T-helper 1 cell treated with Interleukin-12 subunit alpha and Interleukin-12 subunit beta and Interleukin-4 antibody, amounts not matched to agents 30 ng/mL and 1 ng/mL, for 36 hours (primary cell): ENCODE results near the gene ESYT1. TPM values are rescaled to one million over a fixed set of nuclear protein-coding genes. Genes with fewer than 3 reads are reported as not detected.

Experiments used
- intact Hi-C: fragments of 100-400 bp; cut with micrococcal nuclease; formaldehyde crosslinking; loops from one replicate; pipeline ENCODE4 v1.15.1; 2024
- total RNA-seq: library from RNA; stranded (reverse); gene quantifications from 2 replicates; pipeline ENCODE4 v1.2.3, GENCODE V29; 2022

Gene ESYT1
- total RNA-seq, 1 donor from 2014 or later = 261 TPM

GRCh38 chr12:56103823-56104108 is 24.3 kb upstream of the ESYT1 start:
- intact Hi-C loops = loop anchor here (1.0 to 10.0 kb wide), 23 partner anchors 13 to 1744 kb away; partner anchors contain the start of genes CS, CTDSP2, DDIT3 and DNAJC14

- intact Hi-C loops = loop anchor here (1.0 to 10.0 kb wide), 21 partner anchors 12 to 1743 kb away; partner anchors contain the start of genes CS, CTDSP2, DDIT3 and DNAJC14
Measured at GRCh38 chr12:56104109-56104814, 23.8 kb upstream of the ESYT1 start, which contains the start of gene PA2G4. Gene PA2G4, plus strand, starts transcription at chr12:56104559. Its CDS starts 179 bp downstream, at chr12:56104738.

- intact Hi-C loops = loop anchor here (1.0 to 10.0 kb wide), 21 partner anchors 11 to 1742 kb away; partner anchors contain the start of genes CS, CTDSP2, DDIT3 and DNAJC14
Measured at GRCh38 chr12:56104815-56105608, 23.1 kb upstream of the ESYT1 start.

GRCh38 chr12:56105609-56105902 is 22.5 kb upstream of the ESYT1 start:
- intact Hi-C loops = loop anchor here (2.0 to 10.0 kb wide), 2 partner anchors 367 to 1419 kb away; partner anchors contain the start of genes DDIT3 and MBD6

GRCh38 chr12:56107242-56107641 is 20.8 kb upstream of the ESYT1 start:
- intact Hi-C loops = loop anchor here (10.0 kb wide), 1 partner anchor 1418 kb away; the partner anchor contains the start of genes DDIT3 and MBD6

- intact Hi-C loops = no loop called here
Measured at GRCh38 chr12:56110571-56110970, 17.5 kb upstream of the ESYT1 start.

GRCh38 chr12:56114084-56114483 is 14.0 kb upstream of the ESYT1 start:
- intact Hi-C loops = no loop called here

GRCh38 chr12:56115329-56115728 is 12.7 kb upstream of the ESYT1 start:
- intact Hi-C loops = loop anchor here (5.0 kb wide), 3 partner anchors 972 to 1833 kb away; partner anchors contain the start of genes CBX5, HNRNPA1 and NAB2

- intact Hi-C loops = loop anchor here (1.0 to 5.0 kb wide), 7 partner anchors 12 to 1834 kb away; partner anchors contain the start of genes CBX5, HNRNPA1, NAB2 and PA2G4
Measured at GRCh38 chr12:56116267-56117081, 11.6 kb upstream of the ESYT1 start, which contains the start of gene RPL41. Gene RPL41, plus strand, starts transcription at chr12:56116633.

- intact Hi-C loops = loop anchor here (5.0 kb wide), 3 partner anchors 970 to 1835 kb away; partner anchors contain the start of genes CBX5, HNRNPA1 and NAB2
Measured at GRCh38 chr12:56117082-56117706, 10.9 kb upstream of the ESYT1 start.

GRCh38 chr12:56117778-56118687 is 10.0 kb upstream of the ESYT1 start, which contains the start of gene ZC3H10:
Gene ZC3H10, plus strand, starts transcription at chr12:56118266. Its CDS starts 2,297 bp downstream, at chr12:56120563.
- intact Hi-C loops = loop anchor here (1.0 to 5.0 kb wide), 25 partner anchors 8 to 1836 kb away; partner anchors contain the start of genes CBX5, CDK4, COQ10A and CS

- intact Hi-C loops = loop anchor here (1.0 to 5.0 kb wide), 28 partner anchors 7 to 1837 kb away; partner anchors contain the start of genes ANKRD52, CBX5, CDK4 and COQ10A
Measured at GRCh38 chr12:56118688-56119357, 9.2 kb upstream of the ESYT1 start.

- intact Hi-C loops = loop anchor here (1.0 to 5.0 kb wide), 11 partner anchors 71 to 1837 kb away; partner anchors contain the start of genes ANKRD52, CBX5, CDK4 and HNRNPA1
Measured at GRCh38 chr12:56119361-56119796, 8.7 kb upstream of the ESYT1 start.

- intact Hi-C loops = no loop called here
Measured at GRCh38 chr12:56120158-56120846, 7.8 kb upstream of the ESYT1 start.

- intact Hi-C loops = no loop called here
Measured at GRCh38 chr12:56121204-56121870, 6.7 kb upstream of the ESYT1 start.

GRCh38 chr12:56122637-56123036 is 5.4 kb upstream of the ESYT1 start:
- intact Hi-C loops = no loop called here

- intact Hi-C loops = no loop called here
Measured at GRCh38 chr12:56124133-56124532, 3.9 kb upstream of the ESYT1 start.
